Peyer's patch (tissue), 4 donors: Measurements from ENCODE around the gene ARMH3. TPM values are rescaled to one million over a fixed set of nuclear protein-coding genes. Genes with fewer than 3 reads are reported as not detected.

Experiments
- DNase-seq, 3 donors: peaks; one replicate each; pipeline ENCODE4 v3.0.0-alpha.2; 2017 to 2019
- H3K27ac ChIP-seq, 4 donors: fragments of 200-600 bp; sonication (generic); one replicate each; pipeline ENCODE4 v1.5.1; 2016 to 2019
- H3K27me3 ChIP-seq, 2 donors: fragments of 200-600 bp; sonication (generic); one replicate each; pipeline ENCODE4 v1.5.1; 2019
- H3K36me3 ChIP-seq, 3 donors: fragments of 200-600 bp; sonication (generic); one replicate each; pipeline ENCODE4 v1.5.1; 2016 to 2019
- H3K4me1 ChIP-seq, 4 donors: fragments of 200-600 bp; sonication (generic); one replicate each; pipeline ENCODE4 v1.5.1; 2016 to 2019
- H3K4me3 ChIP-seq, 4 donors: fragments of 200-600 bp; sonication (generic); 1 replicate in 3 of 4; 2 replicates in 1 of 4; pipeline ENCODE4 v1.5.1; 2016 to 2019; ENCODE audit warnings: mild to moderate bottlenecking in 1 of 4
- H3K9me3 ChIP-seq, 4 donors: fragments of 200-600 bp; sonication (generic); one replicate each; pipeline ENCODE4 v1.5.1; 2016 to 2019; ENCODE audit warnings: mild to moderate bottlenecking in 1 of 4
- POLR2A ChIP-seq, 2 donors: fragments of 450-650 bp; IDR thresholded peaks; one replicate each; pipeline ENCODE4 v1.5.1; 2017; ENCODE audit warnings: antibody characterized with exemption in 2 of 2, mild to moderate bottlenecking in 2 of 2, moderate library complexity in 2 of 2
- total RNA-seq, 4 donors: library from RNA; depleted of rRNA; stranded (reverse); fragments of >200 nt; gene quantifications; one replicate each; pipeline ENCODE4 v1.1.0, GENCODE V29; 2016
- TF ChIP-seq, protein P1 (sequence below), 6 experiments: fragments of 450-650 bp in 4 of 6; fragments of 200-600 bp in 2 of 6; sonication (generic) in 1 of 6; IDR thresholded peaks; one replicate each; pipeline ENCODE4 v1.5.1; 2017 to 2019; ENCODE audit warnings: antibody characterized with exemption in 6 of 6, mild to moderate bottlenecking in 3 of 6, moderate library complexity in 1 of 6

The ARMH3 gene
- total RNA-seq, 4 donors from 2014 or later: 15.8 to 29.2 (median 23.0) TPM

DNA sequence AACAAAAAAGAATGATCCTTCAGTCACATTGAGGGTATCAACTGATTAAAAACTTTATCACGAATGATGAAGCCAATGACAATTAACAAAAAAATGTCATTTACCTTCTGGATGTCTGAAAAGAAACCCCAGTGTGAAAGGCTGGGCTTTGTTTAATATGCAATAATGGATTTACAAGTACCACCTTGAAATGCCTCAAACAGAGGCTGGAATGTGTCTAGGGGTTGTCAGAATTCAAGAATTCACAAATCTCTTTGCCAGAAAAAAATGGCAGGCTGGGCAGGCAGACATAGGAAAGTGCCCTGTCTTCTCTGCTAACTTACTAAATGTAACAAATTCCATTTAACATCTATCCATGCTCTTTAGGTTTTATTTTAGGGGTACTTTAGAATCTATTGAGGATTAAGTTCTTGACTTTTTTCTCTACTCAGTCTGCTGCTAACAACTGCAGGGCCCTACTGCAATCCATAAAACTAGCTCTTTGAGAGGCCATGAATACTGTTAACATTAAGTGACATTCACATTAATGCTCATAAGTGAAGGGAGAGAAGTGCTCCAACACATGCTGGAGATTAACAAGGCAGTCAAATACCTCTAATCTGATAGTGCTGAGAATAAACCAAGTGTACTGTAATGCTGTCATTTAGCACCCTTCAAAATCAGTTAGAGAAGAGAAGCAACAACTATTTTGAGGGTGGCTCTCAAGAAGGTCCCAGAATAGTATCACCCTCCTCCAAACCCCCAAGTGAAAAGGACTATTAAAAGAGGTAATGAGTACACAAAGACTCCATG, 169.3 kb downstream of the ARMH3 start:
- no peaks in the 10 kb centered on the region for H3K36me3 ChIP-seq
- no peak for DNase-seq
- H3K27me3 ChIP-seq: no peaks in the 10 kb centered on the region
- no peak overlapping the region for H3K4me3 ChIP-seq
- H3K9me3 ChIP-seq: no peaks in the 10 kb centered on the region
- H3K4me1 ChIP-seq: no peaks in the 10 kb centered on the region
- TF ChIP-seq, protein P1, sequence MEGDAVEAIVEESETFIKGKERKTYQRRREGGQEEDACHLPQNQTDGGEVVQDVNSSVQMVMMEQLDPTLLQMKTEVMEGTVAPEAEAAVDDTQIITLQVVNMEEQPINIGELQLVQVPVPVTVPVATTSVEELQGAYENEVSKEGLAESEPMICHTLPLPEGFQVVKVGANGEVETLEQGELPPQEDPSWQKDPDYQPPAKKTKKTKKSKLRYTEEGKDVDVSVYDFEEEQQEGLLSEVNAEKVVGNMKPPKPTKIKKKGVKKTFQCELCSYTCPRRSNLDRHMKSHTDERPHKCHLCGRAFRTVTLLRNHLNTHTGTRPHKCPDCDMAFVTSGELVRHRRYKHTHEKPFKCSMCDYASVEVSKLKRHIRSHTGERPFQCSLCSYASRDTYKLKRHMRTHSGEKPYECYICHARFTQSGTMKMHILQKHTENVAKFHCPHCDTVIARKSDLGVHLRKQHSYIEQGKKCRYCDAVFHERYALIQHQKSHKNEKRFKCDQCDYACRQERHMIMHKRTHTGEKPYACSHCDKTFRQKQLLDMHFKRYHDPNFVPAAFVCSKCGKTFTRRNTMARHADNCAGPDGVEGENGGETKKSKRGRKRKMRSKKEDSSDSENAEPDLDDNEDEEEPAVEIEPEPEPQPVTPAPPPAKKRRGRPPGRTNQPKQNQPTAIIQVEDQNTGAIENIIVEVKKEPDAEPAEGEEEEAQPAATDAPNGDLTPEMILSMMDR (IDR thresholded peaks at IDR 0.05): no peak
- TF ChIP-seq POLR2A (IDR thresholded peaks at IDR 0.05): no peak
- H3K27ac ChIP-seq: no peak overlapping the region

DNA sequence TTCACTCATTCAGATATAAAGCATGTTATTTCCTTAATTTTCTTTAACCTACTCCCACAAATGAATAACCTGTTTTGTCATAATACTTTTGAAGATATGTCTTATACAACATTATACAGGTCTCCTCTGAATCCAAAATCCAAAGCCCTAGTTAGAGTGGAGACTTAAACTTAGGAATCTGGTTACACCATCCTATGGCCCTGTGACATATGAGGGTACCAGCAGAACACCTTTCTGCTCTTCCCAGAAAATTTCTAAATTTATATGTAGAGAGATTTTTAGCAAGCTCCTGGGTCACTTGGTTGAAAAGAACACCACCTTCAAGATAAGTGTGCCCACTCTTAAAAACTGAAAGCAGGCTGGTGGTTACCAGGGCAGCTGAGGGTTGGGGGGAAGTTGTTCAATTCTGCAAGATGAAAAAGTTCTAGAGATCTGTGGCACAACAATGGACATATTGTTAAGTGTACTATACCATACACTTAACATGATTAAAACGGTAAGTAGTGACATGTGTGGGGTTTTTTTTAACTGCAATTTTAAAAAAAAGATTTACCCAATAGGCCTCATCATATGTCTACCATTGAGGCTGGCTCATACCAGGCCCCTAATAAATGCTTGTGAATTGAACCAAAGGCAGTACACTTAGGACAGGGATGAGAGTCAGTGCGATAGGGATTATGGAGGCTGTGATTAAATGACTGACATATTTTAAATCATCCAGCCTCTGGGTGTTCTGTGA, 174.8 kb downstream of the ARMH3 start:
- Histone ChIP-seq H3K36me3 (peaks cover 0 to 8% (median 0%) of the 10 kb centered on the region in 3 donors), H3K4me3 (no peak overlapping the region), H3K27me3 (no peaks in the 10 kb centered on the region), H3K27ac (no peak overlapping the region), H3K4me1 (no peaks in the 10 kb centered on the region), H3K9me3 (no peaks in the 10 kb centered on the region)
- no peak for DNase-seq
- TF ChIP-seq POLR2A (IDR thresholded peaks at IDR 0.05): no peak
- TF ChIP-seq, protein P1 (IDR thresholded peaks at IDR 0.05): no peak

DNA sequence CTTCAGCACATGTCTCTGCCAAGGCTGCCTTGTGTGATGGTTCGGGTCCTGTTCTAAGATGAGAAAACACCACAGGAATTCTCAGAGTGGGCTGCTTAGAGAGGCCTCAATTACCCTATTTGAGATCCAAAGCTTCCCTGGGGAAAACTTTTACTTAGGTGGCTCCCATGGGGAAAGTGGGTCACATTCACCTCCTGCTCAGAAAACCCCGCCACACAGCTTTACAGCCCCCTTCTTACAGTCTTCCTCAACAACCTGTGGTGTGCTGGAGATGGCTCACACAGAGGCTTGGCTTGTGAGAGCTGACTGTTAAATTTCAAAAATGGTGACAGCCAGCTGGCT, 175.8 kb downstream of the ARMH3 start:
- no peak for TF ChIP-seq POLR2A (IDR thresholded peaks at IDR 0.05)
- TF ChIP-seq, protein P1 (IDR thresholded peaks at IDR 0.05): no peak
- H3K9me3 ChIP-seq: no peaks in the 10 kb centered on the region
- H3K27me3 ChIP-seq: no peaks in the 10 kb centered on the region
- no peak overlapping the region for H3K27ac ChIP-seq
- no peak overlapping the region for H3K4me3 ChIP-seq
- no peaks in the 10 kb centered on the region for H3K4me1 ChIP-seq
- DNase-seq: no peak
- peaks cover 0 to 8% (median 0%) of the 10 kb centered on the region in 3 donors for H3K36me3 ChIP-seq

DNA sequence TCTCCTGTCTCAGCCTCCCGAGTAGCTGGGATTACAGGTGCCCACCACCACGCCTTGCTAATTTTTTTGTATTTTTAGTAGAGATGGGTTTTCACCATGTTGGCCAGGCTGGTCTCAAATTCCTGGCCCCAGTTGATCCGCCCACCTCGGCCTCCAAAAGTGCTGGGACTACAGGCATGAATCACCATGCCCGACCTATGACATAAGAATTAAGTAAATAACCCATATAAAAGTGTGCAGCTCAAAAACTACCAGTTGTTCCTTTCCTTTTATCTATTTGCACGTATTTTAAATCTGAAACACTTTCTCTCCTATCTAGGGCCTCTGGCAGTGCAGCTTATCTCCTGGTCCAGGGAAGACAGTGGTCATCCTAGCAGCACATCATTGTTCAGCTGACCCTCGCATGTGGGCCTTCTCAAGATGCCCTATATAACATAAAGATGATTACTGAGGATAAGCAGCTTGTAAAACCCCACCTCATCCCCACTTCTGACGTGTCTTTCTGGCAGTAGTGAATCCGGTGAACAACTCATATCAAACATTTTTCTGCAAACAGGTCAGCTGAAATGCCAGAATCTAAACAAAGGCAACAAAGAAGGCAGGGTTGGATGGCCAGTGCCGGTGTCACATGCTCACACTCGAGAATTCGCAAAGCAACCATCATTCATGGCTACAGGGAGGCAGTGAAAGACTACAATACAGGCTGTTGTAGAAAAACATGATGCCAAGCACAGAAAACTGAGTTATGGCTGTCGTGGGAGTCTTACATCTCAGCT, 176.3 kb downstream of the ARMH3 start:
- no peak for TF ChIP-seq POLR2A (IDR thresholded peaks at IDR 0.05)
- TF ChIP-seq, protein P1 (IDR thresholded peaks at IDR 0.05): no peak
- H3K36me3 ChIP-seq: peaks cover 0 to 8% (median 0%) of the 10 kb centered on the region in 3 donors

DNA sequence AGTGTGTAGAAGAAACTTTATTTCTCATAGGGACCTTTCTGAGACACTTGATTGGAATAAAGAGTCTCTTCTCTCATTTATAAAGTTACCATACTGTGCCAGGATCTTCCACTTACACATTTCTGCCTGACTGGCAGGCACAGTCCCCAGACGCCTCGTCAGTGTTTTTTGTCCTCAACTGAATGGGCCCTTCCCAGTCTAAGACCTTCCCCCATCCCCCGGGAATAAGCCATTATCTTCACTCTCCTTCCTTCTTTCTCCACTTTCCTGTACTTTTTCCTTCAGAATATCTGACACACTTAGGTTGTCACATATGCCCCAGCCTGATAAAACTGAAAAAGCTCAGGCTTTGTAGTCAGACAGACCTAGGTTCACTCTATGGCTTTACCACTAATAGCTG, 177.1 kb downstream of the ARMH3 start:
- no peaks in the 10 kb centered on the region for H3K9me3 ChIP-seq
- DNase-seq: no peak
- TF ChIP-seq POLR2A (IDR thresholded peaks at IDR 0.05): no peak
- TF ChIP-seq, protein P1 (IDR thresholded peaks at IDR 0.05): no peak
- no peaks in the 10 kb centered on the region for H3K4me1 ChIP-seq
- no peak overlapping the region for H3K27ac ChIP-seq
- no peak overlapping the region for H3K4me3 ChIP-seq
- H3K27me3 ChIP-seq: no peaks in the 10 kb centered on the region
- H3K36me3 ChIP-seq: peaks cover 0 to 8% (median 0%) of the 10 kb centered on the region in 3 donors

More for the DNA sequence above, 176.3 kb downstream of the ARMH3 start:
- Histone ChIP-seq H3K4me3 (no peak overlapping the region), H3K4me1 (no peaks in the 10 kb centered on the region), H3K9me3 (no peaks in the 10 kb centered on the region), H3K27ac (no peak overlapping the region), H3K27me3 (no peaks in the 10 kb centered on the region)
- no peak for DNase-seq
